Neural progenitor cell (in vitro differentiated cells): ENCODE results near the gene KDM2A. TPM values are rescaled to one million over a fixed set of nuclear protein-coding genes. Genes with fewer than 3 reads are reported as not detected.

Experiments used
- DNase-seq: peaks from one replicate; pipeline ENCODE4 v3.0.0-alpha.2; 2016; ENCODE audit warnings: low spot score
- H2AFZ ChIP-seq: fragments of 200-600 bp; sonication (generic); replicated peaks from 2 replicates; pipeline ENCODE4 v1.6.1; 2016; ENCODE audit warnings: antibody characterized with exemption
- H3F3A ChIP-seq: fragments of 200-600 bp; sonication (generic); 2 replicates; pipeline ENCODE4 v1.6.1; 2016; ENCODE audit warnings: antibody characterized with exemption, low read depth
- H3K27ac ChIP-seq: fragments of 200-600 bp; sonication (generic); 2 replicates; pipeline ENCODE4 v1.5.1; 2016; ENCODE audit warnings: mild to moderate bottlenecking
- H3K27me3 ChIP-seq: fragments of 200-600 bp; sonication (generic); 2 replicates; pipeline ENCODE4 v1.6.1; 2016; ENCODE audit warnings: mild to moderate bottlenecking, moderate library complexity
- H3K36me3 ChIP-seq: fragments of 200-600 bp; sonication (generic); 2 replicates; pipeline ENCODE4 v1.5.1; 2016
- H3K4me1 ChIP-seq: fragments of 200-600 bp; sonication (generic); 2 replicates; pipeline ENCODE4 v1.6.1; 2016; ENCODE audit warnings: mixed run types
- H3K4me2 ChIP-seq: fragments of 200-600 bp; sonication (generic); 2 replicates; pipeline ENCODE4 v1.6.1; 2016
- H3K4me3 ChIP-seq: fragments of 200-600 bp; sonication (generic); 2 replicates; pipeline ENCODE4 v1.5.1; 2016
- H3K79me2 ChIP-seq: fragments of 200-600 bp; sonication (generic); 2 replicates; pipeline ENCODE4 v1.6.1; 2016; ENCODE audit warnings: low read depth
- H3K9ac ChIP-seq: fragments of 200-600 bp; sonication (generic); 2 replicates; pipeline ENCODE4 v1.6.1; 2016
- H3K9me3 ChIP-seq: fragments of 200-600 bp; sonication (generic); 2 replicates; pipeline ENCODE4 v1.5.1; 2016; ENCODE audit warnings: low read depth
- H4K20me1 ChIP-seq: fragments of 200-600 bp; sonication (generic); 2 replicates; pipeline ENCODE4 v1.6.1; 2016; ENCODE audit warnings: low read depth
- H3K27ac Mint-ChIP-seq: 3 replicates; pipeline ENCODE4 v1.8.0; 2021; ENCODE audit warnings: mixed read lengths
- H3K27me3 Mint-ChIP-seq: 2 replicates; pipeline ENCODE4 v1.8.0; 2022; ENCODE audit warnings: low read depth, mild to moderate bottlenecking, inconsistent platforms, moderate library complexity, mixed read lengths; ENCODE audit not compliant: insufficient read depth
- H3K36me3 Mint-ChIP-seq: 3 replicates; pipeline ENCODE4 v1.8.0; 2021; ENCODE audit warnings: mixed read lengths
- H3K4me1 Mint-ChIP-seq: 3 replicates; pipeline ENCODE4 v1.8.0; 2021; ENCODE audit warnings: mixed read lengths
- H3K4me3 Mint-ChIP-seq: 3 replicates; pipeline ENCODE4 v1.8.0; 2021; ENCODE audit warnings: mild to moderate bottlenecking, moderate library complexity, mixed read lengths
- H3K9me3 Mint-ChIP-seq: 3 replicates; pipeline ENCODE4 v1.8.0; 2020; ENCODE audit warnings: mixed read lengths
- EZH2 ChIP-seq: fragments of 200-600 bp; sonication (generic); IDR thresholded peaks from 2 replicates; pipeline ENCODE4 v1.6.1; 2017; ENCODE audit warnings: antibody characterized with exemption, mild to moderate bottlenecking, moderate library complexity
- EZH2phosphoT487 ChIP-seq: fragments of 200-600 bp; sonication (generic); IDR thresholded peaks from 2 replicates; pipeline ENCODE4 v1.6.1; 2017; ENCODE audit warnings: antibody characterized with exemption
- total RNA-seq: library from RNA; depleted of rRNA; stranded (reverse); fragments of >200 nt; gene quantifications from 2 replicates; pipeline ENCODE4 v1.2.3, GENCODE V29; 2015; ENCODE audit warnings: low replicate concordance
- TF ChIP-seq, protein P1 (sequence below): fragments of 200-600 bp; sonication (generic); IDR thresholded peaks from 2 replicates; pipeline ENCODE4 v1.5.1; 2017; ENCODE audit warnings: antibody characterized with exemption, mild to moderate bottlenecking

The KDM2A gene
- total RNA-seq, 1 donor from 2014 or later: 49.5 TPM

GRCh38 chr11:67306769-67307544, 187.9 kb downstream of the KDM2A start:
- Mint-ChIP-seq H3K36me3 (no peaks in the 10 kb centered on the region), H3K27me3 (peaks cover 9% of the 10 kb centered on the region), H3K4me3 (no peak overlapping the region), H3K27ac (no peak overlapping the region), H3K9me3 (no peaks in the 10 kb centered on the region), H3K4me1 (peaks cover 8% of the 10 kb centered on the region)
- H3K36me3 ChIP-seq: no peaks in the 10 kb centered on the region
- H3K4me1 ChIP-seq: peaks cover 8% of the 10 kb centered on the region
- H3K4me3 ChIP-seq: no peak overlapping the region
- H3K79me2 ChIP-seq: no peaks in the 10 kb centered on the region
- no peak overlapping the region for H3K27ac ChIP-seq
- no peak overlapping the region for H3K4me2 ChIP-seq
- H3K27me3 ChIP-seq: peaks cover 16% of the 10 kb centered on the region
- no peak overlapping the region for H2AFZ ChIP-seq
- no peak overlapping the region for H3K9ac ChIP-seq
- peaks cover 8% of the 10 kb centered on the region for H4K20me1 ChIP-seq
- no peaks in the 10 kb centered on the region for H3K9me3 ChIP-seq
- peaks cover 19% of the 10 kb centered on the region for H3F3A ChIP-seq
- no peak for DNase-seq
- TF ChIP-seq EZH2: no peak
- TF ChIP-seq, protein P1, sequence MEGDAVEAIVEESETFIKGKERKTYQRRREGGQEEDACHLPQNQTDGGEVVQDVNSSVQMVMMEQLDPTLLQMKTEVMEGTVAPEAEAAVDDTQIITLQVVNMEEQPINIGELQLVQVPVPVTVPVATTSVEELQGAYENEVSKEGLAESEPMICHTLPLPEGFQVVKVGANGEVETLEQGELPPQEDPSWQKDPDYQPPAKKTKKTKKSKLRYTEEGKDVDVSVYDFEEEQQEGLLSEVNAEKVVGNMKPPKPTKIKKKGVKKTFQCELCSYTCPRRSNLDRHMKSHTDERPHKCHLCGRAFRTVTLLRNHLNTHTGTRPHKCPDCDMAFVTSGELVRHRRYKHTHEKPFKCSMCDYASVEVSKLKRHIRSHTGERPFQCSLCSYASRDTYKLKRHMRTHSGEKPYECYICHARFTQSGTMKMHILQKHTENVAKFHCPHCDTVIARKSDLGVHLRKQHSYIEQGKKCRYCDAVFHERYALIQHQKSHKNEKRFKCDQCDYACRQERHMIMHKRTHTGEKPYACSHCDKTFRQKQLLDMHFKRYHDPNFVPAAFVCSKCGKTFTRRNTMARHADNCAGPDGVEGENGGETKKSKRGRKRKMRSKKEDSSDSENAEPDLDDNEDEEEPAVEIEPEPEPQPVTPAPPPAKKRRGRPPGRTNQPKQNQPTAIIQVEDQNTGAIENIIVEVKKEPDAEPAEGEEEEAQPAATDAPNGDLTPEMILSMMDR: no peak
- no peak for TF ChIP-seq EZH2phosphoT487

DNA sequence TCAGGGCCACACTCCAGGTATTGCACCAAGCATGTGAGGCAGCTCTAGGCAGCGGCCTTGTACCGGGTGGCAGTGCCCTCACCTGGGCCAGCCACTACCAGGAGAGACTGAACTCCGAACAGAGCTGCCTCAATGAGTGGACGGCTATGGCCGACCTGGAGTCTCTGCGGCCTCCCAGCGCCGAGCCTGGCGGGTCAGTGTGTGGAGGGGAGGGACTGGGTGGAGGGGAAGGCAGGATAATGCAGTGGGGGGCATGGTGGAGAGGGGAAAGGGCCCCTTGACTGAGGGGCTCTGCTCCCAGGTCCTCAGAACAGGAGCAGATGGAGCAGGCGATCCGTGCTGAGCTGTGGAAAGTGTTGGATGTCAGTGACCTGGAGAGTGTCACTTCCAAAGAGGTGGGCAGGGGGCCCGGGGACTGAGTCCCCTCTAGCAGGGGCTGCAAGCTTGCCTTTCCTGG, 188.5 kb downstream of the KDM2A start:
- Histone ChIP-seq H3K4me2 (no peak overlapping the region), H3K9ac (no peak overlapping the region), H3K27ac (no peak overlapping the region), H3K4me3 (no peak overlapping the region), H2AFZ (no peak overlapping the region), H3K27me3 (peaks cover 16% of the 10 kb centered on the region), H3F3A (peaks cover 13% of the 10 kb centered on the region), H4K20me1 (peaks cover 2% of the 10 kb centered on the region), H3K4me1 (peaks cover 2% of the 10 kb centered on the region), H3K79me2 (no peaks in the 10 kb centered on the region), H3K9me3 (no peaks in the 10 kb centered on the region), H3K36me3 (no peaks in the 10 kb centered on the region)
- Mint-ChIP-seq H3K4me3 (no peak overlapping the region), H3K4me1 (peaks cover 6% of the 10 kb centered on the region), H3K27me3 (peaks cover 9% of the 10 kb centered on the region), H3K36me3 (no peaks in the 10 kb centered on the region), H3K27ac (no peak overlapping the region), H3K9me3 (no peaks in the 10 kb centered on the region)
- no peak for DNase-seq
- no peak for TF ChIP-seq EZH2
- TF ChIP-seq, protein P1: no peak
- no peak for TF ChIP-seq EZH2phosphoT487

Other genes starting within 250 kb of the KDM2A start
- 11.4 and 20.4 TPM in 2 replicates for gene PC, start 160.9 kb upstream of the KDM2A start, total RNA-seq
- not detected in 2 replicates for gene C11orf86, start 144.0 kb upstream of the KDM2A start, total RNA-seq
- 0.50 and 0.67 TPM in 2 replicates for gene SYT12, start 96.1 kb upstream of the KDM2A start, total RNA-seq
- gene RHOD, start 62.4 kb upstream of the KDM2A start, total RNA-seq: 6.6 and 10.0 TPM in 2 replicates
- gene GRK2, start 147.2 kb downstream of the KDM2A start, total RNA-seq: 30.0 and 54.4 TPM in 2 replicates
- 21.0 and 29.2 TPM in 2 replicates for gene ANKRD13D, start 170.0 kb downstream of the KDM2A start, total RNA-seq
- 1.4 and 7.1 TPM in 2 replicates for gene SSH3, start 184.3 kb downstream of the KDM2A start, total RNA-seq
- gene POLD4, start 234.3 kb downstream of the KDM2A start, total RNA-seq: 1.1 and 17.8 TPM in 2 replicates